Fibroblast of villous mesenchyme (primary cell): ENCODE data around the gene FAM193A. TPM values are rescaled to one million over a fixed set of nuclear protein-coding genes. Genes with fewer than 3 reads are reported as not detected.

ENCODE experiments used
- DNase-seq: peaks from one replicate; pipeline ENCODE4 v3.0.0-alpha.2; 2010; ENCODE audit warnings: low read depth
- H3K4me3 ChIP-seq: 2 replicates; pipeline ENCODE4 v1.5.1; 2011; ENCODE audit warnings: low read depth, mild to moderate bottlenecking, low read length
- total RNA-seq: library from RNA; depleted of rRNA; stranded (reverse); fragments of >200 nt; gene quantifications from 2 replicates; pipeline ENCODE4 v1.2.3, GENCODE V29; 2012
- TF ChIP-seq, protein P1 (sequence below): IDR thresholded peaks from 2 replicates; pipeline ENCODE4 v1.5.1; 2012; ENCODE audit warnings: low read depth, mild to moderate bottlenecking, low read length; ENCODE audit not compliant: insufficient read depth

FAM193A gene
- total RNA-seq, 1 donor: 23.7 TPM

DNA sequence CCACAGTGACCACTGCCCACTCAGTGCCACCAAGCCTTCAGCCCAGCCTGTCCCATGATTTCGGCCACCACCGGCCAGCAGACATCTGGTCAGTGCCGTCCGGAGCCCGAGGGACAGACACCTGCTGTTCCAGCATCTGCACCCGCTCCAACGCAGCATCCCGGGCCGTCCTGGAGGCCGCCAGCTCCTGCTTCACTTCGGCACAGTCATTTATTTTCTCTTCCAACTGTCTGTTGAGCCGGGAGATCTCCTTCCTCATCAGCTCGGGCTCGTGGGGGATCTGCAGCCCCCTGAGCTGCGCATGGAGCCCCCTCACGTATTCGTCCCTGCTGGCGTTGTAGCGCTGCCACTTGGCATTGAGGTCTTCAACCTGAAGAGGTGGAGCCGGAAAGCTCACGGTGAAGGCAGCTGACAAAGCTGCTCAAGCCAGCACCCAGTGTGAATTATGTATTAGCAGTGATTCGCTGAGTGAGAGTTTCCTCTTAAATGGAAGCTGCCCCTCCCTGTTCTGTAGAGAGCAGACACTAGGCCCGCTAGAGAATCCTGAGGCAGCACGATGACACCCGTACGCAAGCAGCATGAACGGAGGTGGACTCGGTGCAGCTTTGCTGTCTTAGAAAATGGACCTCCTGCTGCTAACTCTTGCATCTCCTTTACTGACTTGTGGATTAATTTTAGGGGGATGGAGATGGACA, 208.3 kb downstream of the FAM193A start:
- no peak overlapping the region for H3K4me3 ChIP-seq
- DNase-seq: no peak
- TF ChIP-seq, protein P1, sequence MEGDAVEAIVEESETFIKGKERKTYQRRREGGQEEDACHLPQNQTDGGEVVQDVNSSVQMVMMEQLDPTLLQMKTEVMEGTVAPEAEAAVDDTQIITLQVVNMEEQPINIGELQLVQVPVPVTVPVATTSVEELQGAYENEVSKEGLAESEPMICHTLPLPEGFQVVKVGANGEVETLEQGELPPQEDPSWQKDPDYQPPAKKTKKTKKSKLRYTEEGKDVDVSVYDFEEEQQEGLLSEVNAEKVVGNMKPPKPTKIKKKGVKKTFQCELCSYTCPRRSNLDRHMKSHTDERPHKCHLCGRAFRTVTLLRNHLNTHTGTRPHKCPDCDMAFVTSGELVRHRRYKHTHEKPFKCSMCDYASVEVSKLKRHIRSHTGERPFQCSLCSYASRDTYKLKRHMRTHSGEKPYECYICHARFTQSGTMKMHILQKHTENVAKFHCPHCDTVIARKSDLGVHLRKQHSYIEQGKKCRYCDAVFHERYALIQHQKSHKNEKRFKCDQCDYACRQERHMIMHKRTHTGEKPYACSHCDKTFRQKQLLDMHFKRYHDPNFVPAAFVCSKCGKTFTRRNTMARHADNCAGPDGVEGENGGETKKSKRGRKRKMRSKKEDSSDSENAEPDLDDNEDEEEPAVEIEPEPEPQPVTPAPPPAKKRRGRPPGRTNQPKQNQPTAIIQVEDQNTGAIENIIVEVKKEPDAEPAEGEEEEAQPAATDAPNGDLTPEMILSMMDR: no peak

DNA sequence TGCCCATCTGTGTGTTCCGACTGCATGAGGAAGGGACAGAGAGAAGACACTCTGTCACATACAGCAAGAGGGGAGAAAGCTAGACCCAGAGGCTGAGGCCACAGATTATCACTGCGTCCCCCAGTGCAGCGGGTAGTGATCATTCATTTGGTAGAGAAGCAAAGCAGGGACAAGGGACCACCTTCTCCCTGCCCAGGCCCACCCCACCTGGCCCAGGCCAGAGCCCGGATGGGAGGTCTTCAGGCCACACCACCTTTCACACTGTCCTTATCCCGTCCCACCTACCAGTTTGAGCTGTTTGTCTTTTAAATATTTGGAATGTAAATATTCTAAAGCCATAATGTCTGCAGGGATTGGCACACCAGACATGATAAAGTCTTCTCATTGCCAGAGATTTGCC, 209.1 kb downstream of the FAM193A start:
- no peak overlapping the region for H3K4me3 ChIP-seq
- DNase-seq: no peak
- TF ChIP-seq, protein P1: no peak

DNA sequence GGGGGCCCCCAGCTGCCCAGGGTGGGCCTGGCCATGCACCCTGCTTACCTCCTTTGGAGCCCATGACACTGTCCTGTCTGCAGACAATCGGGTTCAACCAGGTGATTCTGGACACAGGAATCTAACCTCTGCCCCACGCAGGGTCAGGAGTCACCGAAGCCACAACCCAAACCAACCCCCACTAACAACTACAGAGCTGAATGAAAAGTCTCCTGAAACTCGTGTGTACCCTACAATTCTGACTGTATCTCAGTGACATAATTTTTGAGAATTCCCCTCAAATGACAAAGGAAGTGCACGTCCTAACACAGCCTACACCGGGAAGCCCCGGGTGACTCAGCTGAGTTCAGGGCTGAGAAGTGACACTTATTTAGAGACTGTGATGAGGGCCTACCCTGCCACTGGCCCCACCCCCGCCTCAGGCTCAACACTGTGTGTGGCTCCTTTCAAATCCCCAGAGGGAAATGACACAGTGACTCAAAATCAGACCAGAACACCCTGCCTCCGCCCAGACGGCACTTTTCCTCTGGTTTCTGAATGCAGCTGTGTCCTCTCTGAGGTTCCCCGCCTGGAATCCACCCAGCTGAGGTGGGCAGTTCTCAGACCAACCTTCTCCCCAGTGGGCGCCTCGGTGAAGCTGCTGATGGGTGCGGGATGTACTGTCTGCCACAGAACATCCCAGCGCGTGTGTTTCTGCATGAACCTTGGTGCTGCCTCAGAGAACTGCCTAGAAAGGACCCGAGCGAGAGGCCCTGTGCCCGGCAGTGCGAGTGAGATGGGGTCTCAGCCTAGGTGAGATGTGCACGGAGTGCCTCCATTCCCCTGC, 209.7 kb downstream of the FAM193A start:
- DNase-seq: peak; percentile 66

DNA sequence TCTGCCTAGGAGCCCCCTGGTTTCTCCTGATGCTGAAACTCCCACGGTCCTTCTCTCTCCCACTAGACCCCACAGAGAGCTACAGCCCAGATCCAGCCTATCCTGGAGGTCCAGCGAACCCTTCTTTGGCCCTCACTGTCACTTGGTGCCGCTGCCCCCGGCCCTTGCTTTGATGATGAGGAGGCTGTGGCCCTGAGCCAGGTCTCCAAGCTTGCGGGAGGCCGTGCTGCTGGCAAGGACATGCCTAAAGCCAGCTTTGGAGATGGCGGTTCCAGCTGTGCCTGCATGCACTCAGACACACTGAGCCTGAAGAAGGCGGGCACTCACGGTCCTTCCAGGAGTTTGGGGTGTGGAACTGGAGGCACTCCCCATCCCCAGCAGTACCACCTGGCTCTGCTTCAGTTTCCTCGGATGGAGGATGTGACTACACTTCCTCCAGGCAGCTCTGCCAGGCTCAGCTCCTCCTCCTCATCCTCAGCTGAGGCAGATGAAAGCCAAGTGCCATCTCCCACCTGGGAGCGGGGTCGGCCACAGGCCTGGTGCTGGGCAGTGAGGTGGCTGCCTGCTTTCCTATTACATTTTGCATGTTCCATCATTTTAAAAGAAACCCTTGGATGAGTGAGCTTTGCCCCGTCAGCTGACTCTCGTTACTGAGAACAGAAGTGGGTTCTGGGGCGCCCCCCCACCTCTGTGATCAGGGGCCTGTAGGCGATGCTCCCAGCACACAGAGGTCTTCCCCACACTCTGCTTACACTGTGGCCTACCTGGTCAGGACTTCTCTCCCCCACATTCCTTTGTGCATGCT, 210.6 kb downstream of the FAM193A start:
- no peak overlapping the region for H3K4me3 ChIP-seq
- TF ChIP-seq, protein P1: no peak
- no peak for DNase-seq

More for the DNA sequence above, 209.7 kb downstream of the FAM193A start:
- no peak overlapping the region for H3K4me3 ChIP-seq
- TF ChIP-seq, protein P1: no peak

DNA sequence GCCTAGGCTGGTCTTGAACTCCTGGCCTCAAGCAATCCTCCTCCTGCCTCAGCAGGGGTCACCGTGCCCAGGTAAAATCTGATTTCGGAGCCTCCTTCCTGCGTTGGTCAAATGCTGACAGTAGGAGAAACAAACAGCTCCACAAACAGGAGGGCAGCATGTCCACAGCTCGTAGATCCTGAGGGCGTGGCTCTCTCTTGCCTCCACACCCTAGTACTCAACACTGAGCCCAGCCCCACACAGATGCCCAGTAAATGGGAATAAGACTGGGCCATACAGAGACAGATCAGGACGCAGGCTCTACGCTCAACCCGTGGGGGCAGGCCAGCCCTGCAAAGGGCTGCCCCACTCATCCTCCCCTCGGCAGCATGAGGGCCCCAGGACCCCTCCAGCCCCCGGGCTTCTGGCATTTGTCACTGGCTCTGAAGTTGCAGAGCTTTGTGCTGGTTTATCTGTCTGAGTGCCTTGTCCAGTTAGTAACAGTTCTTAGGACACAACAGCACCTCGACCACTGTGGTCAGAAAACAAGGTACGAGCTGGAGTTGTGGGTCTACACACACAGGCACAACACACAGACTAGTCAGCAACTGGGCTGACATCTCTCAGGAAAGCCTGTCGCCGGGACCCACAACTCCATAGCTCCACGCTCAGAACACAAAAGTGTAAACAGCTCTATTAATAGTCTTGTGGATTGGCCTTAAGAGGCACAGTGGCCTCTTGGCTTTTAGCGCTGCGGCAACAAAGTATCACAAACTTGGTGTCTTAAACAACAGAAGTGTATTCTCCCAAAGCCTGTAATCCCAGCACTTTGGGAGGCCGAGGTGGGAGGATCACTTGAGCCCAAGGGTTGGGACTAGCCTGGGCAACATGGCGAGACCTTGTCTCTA, 214.5 kb downstream of the FAM193A start:
- no peak overlapping the region for H3K4me3 ChIP-seq
- DNase-seq: peak; percentile 26
- TF ChIP-seq, protein P1: no peak

DNA sequence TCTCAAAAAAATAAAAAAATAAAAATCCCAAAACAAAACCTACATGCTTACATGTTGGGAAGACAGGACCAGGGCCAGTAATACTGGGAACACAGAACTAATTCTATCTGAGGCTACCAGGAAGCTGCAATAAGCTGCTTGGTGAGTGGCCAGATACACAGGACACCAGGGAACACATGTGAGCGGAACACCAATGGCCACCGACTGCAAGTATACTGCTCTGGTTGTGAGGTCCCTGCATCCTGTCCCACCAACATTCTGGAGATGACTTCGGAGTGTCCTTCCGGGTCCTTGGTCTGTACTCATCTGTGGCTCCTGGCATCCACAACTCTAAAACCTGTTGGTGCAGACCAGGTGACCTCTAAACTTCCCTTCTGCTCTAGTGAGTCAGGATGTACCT, 217.0 kb downstream of the FAM193A start:
- no peak for DNase-seq
- H3K4me3 ChIP-seq: no peak overlapping the region
- TF ChIP-seq, protein P1: no peak
